Measurements from ENCODE around the gene PTOV1. TPM values are rescaled to one million over a fixed set of nuclear protein-coding genes. Genes with fewer than 3 reads are reported as not detected.

PTOV1 gene
- total and polyA plus RNA-seq, 2 of the 4 experiments (the other 2 are of a cell fraction): 34.4 to 107 TPM

- no peaks in the 10 kb centered on the region for H3K27me3 ChIP-seq (ENCODE audit: control insufficient read depth, insufficient read depth, low read length)
Measured at GRCh38 chr19:49833599-49833998, 17.4 kb upstream of the PTOV1 start.

More at GRCh38 chr19:49833599-49833998, 17.4 kb upstream of the PTOV1 start:
- intact Hi-C loops (cut with micrococcal nuclease) (no loop called here), in situ Hi-C loops (cut with MboI; ENCODE audit: low sequenced_read_pairs) (no loop called here), dilution Hi-C loops (cut with HindIII; ENCODE audit: low sequenced_read_pairs, unreplicated experiment) (no loop called here)
- 96% methylated on average over 6 of the region's 7 CpGs; no CpG with 5 or more reads in 1 of the 2 experiments for WGBS, 2 experiments (ENCODE audit: extremely low coverage in 2 of 2, insufficient read length in 1 of 2)
- H2BK5ac ChIP-seq (ENCODE audit: low read depth, low read length, poor library complexity, severe bottlenecking): no peak overlapping the region
- no peak for TF ChIP-seq SMC3 (IDR thresholded peaks at IDR 0.05; ENCODE audit: low read depth, low read length)
- TF ChIP-seq POLR2A (IDR thresholded peaks at IDR 0.05; ENCODE audit: low read depth, low read length): no peak
- no peak for TF ChIP-seq BHLHE40 (IDR thresholded peaks at IDR 0.05; ENCODE audit: low read depth, low read length)
- no peak overlapping the region for H3K23ac ChIP-seq (ENCODE audit: low read depth, low read length)
- H3K18ac ChIP-seq (ENCODE audit: low read depth, low read length): no peak overlapping the region
- POLR2A ChIA-PET (ENCODE audit: unreplicated experiment): no interaction called here
- no peak overlapping the region for H3K4me3 ChIP-seq (ENCODE audit: insufficient read depth, low read depth, low read length)
- CTCF ChIA-PET: no interaction called here
- no peak overlapping the region for H2BK20ac ChIP-seq (ENCODE audit: low read depth, low read length)
- H4K8ac ChIP-seq (ENCODE audit: low read depth in 2 of 2, low read length in 2 of 2): no peak overlapping the region
- no peak overlapping the region for H3K27ac ChIP-seq (ENCODE audit: insufficient read depth, low read length)
- no peaks in the 10 kb centered on the region for H3K4me1 ChIP-seq (ENCODE audit: control insufficient read depth, insufficient read depth, low read length)
- no peak overlapping the region for H3K9ac ChIP-seq (ENCODE audit: low read depth, low read length)
- no peak overlapping the region for H2BK120ac ChIP-seq (ENCODE audit: low read depth, low read length)
- no peak overlapping the region for H2AK5ac ChIP-seq (ENCODE audit: low read depth, low read length)
- H4K91ac ChIP-seq (ENCODE audit: insufficient read depth, low read depth, low read length): no peak overlapping the region
- no peaks in the 10 kb centered on the region for H3K9me3 ChIP-seq (ENCODE audit: control insufficient read depth, insufficient read depth, low read length)
- H4K20me1 ChIP-seq (ENCODE audit: insufficient read depth, low read length): peaks cover 6% of the 10 kb centered on the region; the same call in 1 of the 2 replicates
- no peak overlapping the region for H3K4ac ChIP-seq (ENCODE audit: low read depth, low read length)
- H3K36me3 ChIP-seq (ENCODE audit: control insufficient read depth, insufficient read depth, low read length): peaks cover 76% of the 10 kb centered on the region
- no peak overlapping the region for H4K5ac ChIP-seq (ENCODE audit: low read depth, low read length)
- no TSS peak for BruUV-seq (replicated peaks)
- no peak overlapping the region for H2BK15ac ChIP-seq (ENCODE audit: low read depth, low read length)
- peaks cover 6% of the 10 kb centered on the region; the same call in 1 of the 2 replicates for H3K9me1 ChIP-seq (ENCODE audit: insufficient read depth, low read length)
- no peak overlapping the region for H2AFZ ChIP-seq (replicated peaks; ENCODE audit: low read length, poor library complexity)
- no peak overlapping the region for H3K4me2 ChIP-seq (ENCODE audit: low read depth, low read length)
- DNase-seq (no peak), ATAC-seq (ENCODE audit: low read depth) (no peak)
- H3K79me1 ChIP-seq (ENCODE audit: low read depth in 1 of 2, low read length in 2 of 2): peaks cover 0 to 23% of the 10 kb centered on the region in 2 experiments; a peak in 2 of 4 replicates
- no peak overlapping the region for H3K14ac ChIP-seq (replicated peaks; ENCODE audit: low read depth, low read length)
- no peak overlapping the region for H2AK9ac ChIP-seq (replicated peaks; ENCODE audit: low read depth, low read length, poor library complexity)
- H3K56ac ChIP-seq (ENCODE audit: extremely low read depth, insufficient read depth, low read length): no peak overlapping the region
